Measurements from ENCODE around the gene C1orf146.

GRCh38 chr1:92169214-92170005, 48.3 kb upstream of the C1orf146 start:
- TF ChIP-seq REST (IDR thresholded peaks at IDR 0.05; ENCODE audit: low read depth) (no peak), EP300 (IDR thresholded peaks at IDR 0.05; ENCODE audit: borderline replicate concordance) (no peak), RAD21 (IDR thresholded peaks at IDR 0.05; ENCODE audit: low read depth) (no peak), TAF1 (IDR thresholded peaks at IDR 0.05; ENCODE audit: low read depth) (no peak), ZBTB7A (IDR thresholded peaks at IDR 0.05; ENCODE audit: low read depth) (no peak), USF1 (IDR thresholded peaks at IDR 0.05) (no peak), TCF12 (IDR thresholded peaks at IDR 0.05; ENCODE audit: low read depth) (no peak), MAX (IDR thresholded peaks at IDR 0.05) (no peak), CREB1 (IDR thresholded peaks at IDR 0.05; ENCODE audit: low read depth) (no peak)

Data from Ishikawa (cell line).